WERI-Rb-1 (cell line): ENCODE measurements around the gene SLC25A21.

Experiments used
- DNase-seq: peaks from one replicate; pipeline ENCODE4 v3.0.0-alpha.2; 2020
- H3K27ac ChIP-seq: fragments of 250-450 bp; sonication (Bioruptor Pico); 2 replicates; pipeline ENCODE4 v1.5.1; 2020; ENCODE audit warnings: mild to moderate bottlenecking, moderate library complexity
- H3K27me3 ChIP-seq: fragments of 250-450 bp; sonication (Bioruptor Pico); 2 replicates; pipeline ENCODE4 v1.5.1; 2021; ENCODE audit warnings: mild to moderate bottlenecking, low read depth, moderate library complexity; ENCODE audit not compliant: insufficient read depth, severe bottlenecking
- H3K36me3 ChIP-seq: fragments of 250-450 bp; sonication (Bioruptor Pico); 2 replicates; pipeline ENCODE4 v1.5.1; 2020; ENCODE audit warnings: mild to moderate bottlenecking, moderate library complexity
- H3K4me3 ChIP-seq: 2 replicates; pipeline ENCODE4 v1.5.1; 2011; ENCODE audit warnings: low read depth, mild to moderate bottlenecking, control low read depth, low read length
- H3K9me3 ChIP-seq: fragments of 250-450 bp; sonication (Bioruptor Pico); 2 replicates; pipeline ENCODE4 v1.5.1; 2021; ENCODE audit warnings: mild to moderate bottlenecking, moderate library complexity; ENCODE audit not compliant: severe bottlenecking
- TF ChIP-seq, protein P1 (sequence below): IDR thresholded peaks from 2 replicates; pipeline ENCODE4 v1.5.1; 2011; ENCODE audit warnings: low read depth, mild to moderate bottlenecking, control low read depth, inconsistent platforms, low read length

Gene SLC25A21

GRCh38 chr14:36655963-36656686, 516.3 kb downstream of the SLC25A21 start:
- TF ChIP-seq, protein P1, sequence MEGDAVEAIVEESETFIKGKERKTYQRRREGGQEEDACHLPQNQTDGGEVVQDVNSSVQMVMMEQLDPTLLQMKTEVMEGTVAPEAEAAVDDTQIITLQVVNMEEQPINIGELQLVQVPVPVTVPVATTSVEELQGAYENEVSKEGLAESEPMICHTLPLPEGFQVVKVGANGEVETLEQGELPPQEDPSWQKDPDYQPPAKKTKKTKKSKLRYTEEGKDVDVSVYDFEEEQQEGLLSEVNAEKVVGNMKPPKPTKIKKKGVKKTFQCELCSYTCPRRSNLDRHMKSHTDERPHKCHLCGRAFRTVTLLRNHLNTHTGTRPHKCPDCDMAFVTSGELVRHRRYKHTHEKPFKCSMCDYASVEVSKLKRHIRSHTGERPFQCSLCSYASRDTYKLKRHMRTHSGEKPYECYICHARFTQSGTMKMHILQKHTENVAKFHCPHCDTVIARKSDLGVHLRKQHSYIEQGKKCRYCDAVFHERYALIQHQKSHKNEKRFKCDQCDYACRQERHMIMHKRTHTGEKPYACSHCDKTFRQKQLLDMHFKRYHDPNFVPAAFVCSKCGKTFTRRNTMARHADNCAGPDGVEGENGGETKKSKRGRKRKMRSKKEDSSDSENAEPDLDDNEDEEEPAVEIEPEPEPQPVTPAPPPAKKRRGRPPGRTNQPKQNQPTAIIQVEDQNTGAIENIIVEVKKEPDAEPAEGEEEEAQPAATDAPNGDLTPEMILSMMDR = peak; percentile 29; the same call in 1 of the 2 replicates
- DNase-seq = no peak
- Histone ChIP-seq H3K36me3 (no peaks in the 10 kb centered on the region), H3K4me3 (no peak overlapping the region), H3K9me3 (peaks cover 6% of the 10 kb centered on the region), H3K27me3 (peaks cover 87% of the 10 kb centered on the region), H3K27ac (no peak overlapping the region)

- H3K27ac ChIP-seq = no peak overlapping the region
- TF ChIP-seq, protein P1 = no peak
- H3K36me3 ChIP-seq = no peaks in the 10 kb centered on the region
- no peak overlapping the region for H3K4me3 ChIP-seq
- peaks cover 84% of the 10 kb centered on the region for H3K27me3 ChIP-seq
- DNase-seq = no peak
- H3K9me3 ChIP-seq = peaks cover 6% of the 10 kb centered on the region
Measured at GRCh38 chr14:36655571-36655962, 516.8 kb downstream of the SLC25A21 start.

DNA sequence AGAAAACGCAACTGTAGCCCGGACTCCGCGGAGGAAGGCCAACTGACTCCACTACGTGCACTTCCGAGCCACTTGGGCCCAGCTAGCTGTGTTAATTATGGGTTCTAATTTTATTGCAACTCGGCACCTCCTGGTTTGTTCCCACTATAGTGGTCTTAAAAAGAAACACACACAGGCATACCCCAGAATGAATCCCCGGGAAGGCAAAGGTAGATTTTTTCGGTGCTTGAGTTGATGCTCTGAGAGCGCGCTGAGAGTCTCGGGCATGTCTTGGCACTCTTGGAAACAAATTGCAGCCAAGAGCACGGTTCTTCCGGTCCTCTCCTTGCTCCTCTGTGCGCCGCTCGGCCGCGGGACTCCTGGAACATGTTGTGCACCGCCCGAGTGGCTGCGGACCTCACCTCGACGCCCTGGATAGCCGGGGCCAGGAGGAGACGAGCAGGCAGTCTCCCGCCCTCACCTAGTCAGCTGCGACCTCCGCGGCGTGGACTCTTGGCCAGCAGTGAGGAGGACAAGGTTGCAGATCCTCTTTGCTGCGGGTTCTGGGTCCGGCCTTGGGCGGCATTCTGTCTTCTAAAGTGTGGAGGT, 517.5 kb downstream of the SLC25A21 start:
- Histone ChIP-seq H3K9me3 (peaks cover 6% of the 10 kb centered on the region), H3K27me3 (peaks cover 84% of the 10 kb centered on the region), H3K36me3 (no peaks in the 10 kb centered on the region), H3K4me3 (no peak overlapping the region), H3K27ac (no peak overlapping the region)
- no peak for DNase-seq
- TF ChIP-seq, protein P1 = no peak

GRCh38 chr14:36653962-36654793, 518.2 kb downstream of the SLC25A21 start:
- H3K27ac ChIP-seq = no peak overlapping the region
- no peak for DNase-seq
- H3K27me3 ChIP-seq = peaks cover 83% of the 10 kb centered on the region
- TF ChIP-seq, protein P1 = no peak
- peaks cover 6% of the 10 kb centered on the region for H3K9me3 ChIP-seq
- no peaks in the 10 kb centered on the region for H3K36me3 ChIP-seq
- H3K4me3 ChIP-seq = no peak overlapping the region

- Histone ChIP-seq H3K27me3 (peaks cover 83% of the 10 kb centered on the region), H3K27ac (no peak overlapping the region), H3K36me3 (no peaks in the 10 kb centered on the region), H3K4me3 (no peak overlapping the region), H3K9me3 (peaks cover 6% of the 10 kb centered on the region)
- no peak for DNase-seq
- TF ChIP-seq, protein P1 = no peak
Measured at GRCh38 chr14:36653413-36653812, 519.0 kb downstream of the SLC25A21 start.
